HG02981 (cell line): ENCODE data around the gene ALOX15B.
"Not testable (repeated sequence)": the region's sequence is repeated elsewhere in the genome, so short reads cannot be mapped to it uniquely, and the experiment has no call there.

Experiments used
- ATAC-seq: cut with Tn5 transposase; IDR thresholded peaks from one replicate; pipeline ENCODE4 v1.9.1; 2021; ENCODE audit warnings: mild to moderate bottlenecking, moderate library complexity; ENCODE audit not compliant: unreplicated experiment

Gene ALOX15B

DNA sequence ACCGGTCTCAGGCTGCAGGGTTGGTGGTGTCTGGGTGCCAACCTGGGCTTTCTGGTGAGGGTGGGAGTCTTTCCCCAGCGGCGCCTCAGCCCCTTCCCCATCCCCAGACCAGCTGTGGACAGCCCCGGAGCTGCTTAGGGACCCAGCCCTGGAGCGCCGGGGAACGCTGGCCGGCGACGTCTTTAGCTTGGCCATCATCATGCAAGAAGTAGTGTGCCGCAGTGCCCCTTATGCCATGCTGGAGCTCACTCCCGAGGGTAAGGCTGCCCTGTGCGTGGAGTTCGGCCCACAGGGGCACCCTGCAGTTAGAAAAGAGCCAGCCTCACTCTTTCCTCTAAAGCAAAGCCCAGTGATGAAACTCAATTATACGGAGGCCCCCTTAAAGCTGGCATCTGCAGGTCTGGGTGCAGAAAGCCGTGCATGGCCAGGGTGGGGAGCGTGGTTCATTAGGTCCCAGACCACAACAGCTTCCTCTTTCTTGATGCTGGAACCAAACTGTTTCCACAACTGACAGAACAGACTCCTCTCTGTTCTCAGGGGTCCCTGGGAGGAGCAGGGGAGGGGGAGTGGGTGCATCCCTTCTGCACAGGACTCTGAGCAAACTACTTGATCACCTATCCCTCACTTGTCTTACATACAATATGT lies 25.7 kb upstream of the ALOX15B start:
- ATAC-seq: no peak

GRCh38 chr17:8013731-8014557 lies 24.9 kb upstream of the ALOX15B start:
- no peak for ATAC-seq

GRCh38 chr17:8014558-8014850 lies 24.4 kb upstream of the ALOX15B start:
- ATAC-seq: no peak

DNA sequence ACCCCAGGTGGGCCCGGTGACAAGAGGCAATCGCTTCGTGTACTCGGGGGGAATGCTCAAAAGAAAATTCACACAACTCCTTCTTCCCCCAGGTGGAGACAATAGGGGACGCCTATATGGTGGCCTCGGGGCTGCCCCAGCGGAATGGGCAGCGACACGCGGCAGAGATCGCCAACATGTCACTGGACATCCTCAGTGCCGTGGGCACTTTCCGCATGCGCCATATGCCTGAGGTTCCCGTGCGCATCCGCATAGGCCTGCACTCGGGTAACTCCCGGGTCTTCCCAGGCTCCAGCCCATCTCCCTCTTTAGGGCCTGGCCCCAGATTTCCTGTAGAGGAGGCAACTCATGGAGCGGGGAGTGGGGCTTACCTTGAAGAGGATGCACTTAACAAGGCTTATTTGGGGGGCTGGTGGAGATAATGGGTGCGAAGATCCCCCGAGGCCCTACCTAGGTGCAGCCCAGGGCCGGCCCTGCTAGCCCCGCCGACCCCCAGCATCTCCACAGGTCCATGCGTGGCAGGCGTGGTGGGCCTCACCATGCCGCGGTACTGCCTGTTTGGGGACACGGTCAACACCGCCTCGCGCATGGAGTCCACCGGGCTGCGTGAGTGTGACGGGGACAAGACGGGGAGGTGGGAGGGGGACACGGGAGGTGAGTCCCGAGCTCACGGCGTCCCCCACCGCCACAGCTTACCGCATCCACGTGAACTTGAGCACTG lies 23.5 kb upstream of the ALOX15B start:
- no peak for ATAC-seq

GRCh38 chr17:8015957-8016631 lies 22.8 kb upstream of the ALOX15B start:
- no peak for ATAC-seq

DNA sequence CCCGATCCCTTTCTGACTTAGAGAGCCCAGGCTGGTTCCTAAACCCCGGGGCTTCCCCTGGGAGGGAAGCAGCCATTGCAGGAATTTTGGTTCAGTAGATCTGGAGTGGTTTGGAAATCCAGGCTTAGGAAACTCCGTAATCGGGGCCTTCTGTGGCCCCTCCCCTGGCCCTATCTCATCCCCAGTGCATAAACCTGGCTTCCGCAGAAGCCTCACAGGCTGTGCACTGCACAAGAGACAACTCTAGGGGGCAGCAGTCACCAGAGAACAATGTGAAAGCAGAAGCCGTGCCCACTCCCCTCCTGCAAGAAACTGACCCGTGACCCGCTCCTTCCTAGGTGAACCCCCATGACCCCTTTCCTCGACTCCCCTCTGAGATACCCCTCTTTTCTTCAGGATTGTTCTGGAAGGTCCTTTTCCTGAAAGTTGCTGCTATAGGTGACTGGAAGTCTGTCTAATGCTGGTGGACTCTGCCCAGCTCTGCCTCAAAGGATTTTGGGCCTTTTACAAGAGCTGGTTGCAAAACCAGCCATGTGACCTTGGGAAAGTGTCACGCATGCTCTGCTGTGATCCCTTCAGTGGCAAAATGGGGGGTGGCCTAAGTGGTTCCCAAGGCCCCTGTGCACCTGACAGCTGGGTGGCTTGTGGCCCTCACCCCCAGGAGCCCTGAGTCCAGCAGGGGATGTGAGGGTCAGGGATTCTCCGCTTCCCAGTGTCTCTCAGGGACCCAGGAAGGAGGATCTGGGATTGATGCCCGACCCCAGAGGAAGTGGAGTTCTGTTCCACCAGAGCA lies 22.0 kb upstream of the ALOX15B start:
- ATAC-seq: no peak

DNA sequence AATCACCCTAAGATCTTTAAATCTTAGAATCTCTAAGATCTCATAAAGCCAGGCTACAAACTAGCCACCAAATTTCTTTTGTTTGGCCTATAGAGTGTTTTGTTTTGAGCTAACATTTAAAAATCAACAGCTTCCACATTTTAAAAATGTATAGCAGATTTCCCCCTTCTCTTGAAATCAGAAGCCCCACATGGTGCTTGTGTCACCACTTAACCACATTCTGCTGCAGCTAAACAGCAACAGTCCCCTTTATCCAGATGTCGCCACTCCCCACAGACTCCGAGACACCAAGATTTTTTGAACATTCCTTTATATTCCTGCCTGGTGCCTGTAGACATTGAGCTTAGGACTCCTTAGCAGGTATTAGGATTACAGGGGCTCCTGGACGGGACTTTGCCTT lies 20.4 kb upstream of the ALOX15B start:
- ATAC-seq: no peak

- ATAC-seq: no peak
These were observed 19.7 kb upstream of the ALOX15B start for GRCh38 chr17:8019166-8019565.

DNA sequence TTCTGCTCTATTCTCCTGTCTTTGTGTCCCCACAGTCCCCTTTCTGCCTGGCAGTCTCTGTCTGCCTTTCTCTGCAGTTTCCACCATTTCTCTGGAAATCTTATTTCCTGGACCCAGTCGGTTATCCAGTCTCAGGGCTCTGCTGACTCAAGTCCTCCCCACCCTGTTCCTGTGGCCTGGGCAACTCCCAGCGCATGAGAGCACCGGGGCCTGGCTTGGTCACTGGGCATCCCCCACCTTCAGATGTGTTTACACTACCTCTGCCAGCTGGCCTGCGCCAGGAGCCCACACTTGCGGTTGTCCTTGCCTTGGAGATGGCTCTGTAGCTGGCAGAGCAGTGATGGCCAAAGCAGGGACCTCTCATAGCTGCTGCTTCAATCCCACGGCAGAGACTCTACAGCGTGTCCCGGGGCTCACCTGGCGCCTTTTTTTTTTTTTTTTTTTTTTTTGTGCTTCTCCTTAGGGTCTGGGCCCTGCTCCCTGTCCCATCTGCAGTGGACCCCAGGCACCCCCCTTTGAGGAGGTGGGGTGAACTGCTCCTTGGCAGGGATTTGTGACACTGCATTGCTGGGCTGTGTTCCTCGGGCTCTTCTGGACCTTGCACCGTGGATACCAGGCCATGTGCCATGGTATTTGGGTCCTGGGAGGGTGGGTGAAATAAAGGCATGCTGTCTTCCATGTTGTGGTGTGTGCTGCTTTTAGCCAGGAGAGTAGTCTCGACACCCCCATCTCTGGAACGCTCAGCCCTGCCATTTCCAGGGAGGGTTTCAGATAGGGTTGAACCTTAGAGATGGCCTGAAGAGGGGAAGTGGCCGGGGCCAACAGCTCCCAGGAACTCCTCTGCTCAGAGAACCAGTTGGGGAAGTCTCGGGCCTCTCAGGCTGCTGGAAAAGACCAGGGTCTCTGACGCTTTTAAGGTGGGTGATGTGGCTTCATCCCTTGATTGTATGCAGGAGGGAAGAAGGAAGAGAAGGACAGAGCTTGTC lies 18.9 kb upstream of the ALOX15B start:
- ATAC-seq: no peak

DNA sequence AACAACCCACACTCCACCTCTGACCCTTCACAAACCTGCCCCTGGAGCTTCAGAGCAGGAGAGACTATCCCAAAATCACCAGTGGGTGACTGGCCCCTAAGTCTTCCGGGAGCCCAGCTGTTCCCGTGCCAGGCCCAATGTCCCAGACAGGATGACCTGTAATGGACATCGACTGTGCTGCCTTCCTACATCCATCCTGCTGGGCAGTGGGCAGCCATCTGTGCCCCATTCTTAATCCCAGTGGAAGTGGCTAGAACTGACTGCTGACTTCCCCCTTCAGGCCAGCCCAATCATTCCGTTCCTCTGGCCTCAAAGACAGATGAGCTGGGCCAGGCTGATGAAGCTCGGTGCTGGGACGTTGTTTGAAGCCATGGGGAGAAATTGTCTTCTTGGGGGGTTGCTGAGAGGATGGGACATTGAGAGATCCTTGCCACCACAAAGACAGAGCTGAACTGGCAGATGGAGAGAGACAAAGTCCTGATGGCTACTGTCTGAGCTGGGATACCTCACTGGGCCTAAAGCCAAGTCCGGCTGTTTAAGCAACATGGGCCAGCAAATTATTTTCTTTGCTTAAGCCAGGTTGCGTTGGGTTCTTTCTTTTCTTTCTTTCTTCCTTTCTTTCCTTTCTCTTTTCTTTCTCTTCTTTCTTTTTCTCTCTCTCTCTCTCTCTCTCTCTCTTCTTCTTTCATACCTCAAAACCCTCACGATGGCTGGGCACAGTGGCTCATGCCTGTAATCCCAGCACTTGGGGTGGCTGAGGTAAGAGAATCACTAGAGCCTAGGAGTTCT lies 17.9 kb upstream of the ALOX15B start:
- ATAC-seq: no peak

- no peak for ATAC-seq
These were observed 17.1 kb upstream of the ALOX15B start for GRCh38 chr17:8021565-8022359.

GRCh38 chr17:8022360-8023003 lies 16.4 kb upstream of the ALOX15B start:
- ATAC-seq: no peak

GRCh38 chr17:8024161-8024560 lies 14.7 kb upstream of the ALOX15B start:
- ATAC-seq: not testable (repeated sequence)

GRCh38 chr17:8025176-8025911 lies 13.5 kb upstream of the ALOX15B start:
- no peak for ATAC-seq

GRCh38 chr17:8029121-8029520 lies 9.7 kb upstream of the ALOX15B start:
- no peak for ATAC-seq

- ATAC-seq: no peak
These were observed 7.6 kb upstream of the ALOX15B start for GRCh38 chr17:8031261-8031661.

DNA sequence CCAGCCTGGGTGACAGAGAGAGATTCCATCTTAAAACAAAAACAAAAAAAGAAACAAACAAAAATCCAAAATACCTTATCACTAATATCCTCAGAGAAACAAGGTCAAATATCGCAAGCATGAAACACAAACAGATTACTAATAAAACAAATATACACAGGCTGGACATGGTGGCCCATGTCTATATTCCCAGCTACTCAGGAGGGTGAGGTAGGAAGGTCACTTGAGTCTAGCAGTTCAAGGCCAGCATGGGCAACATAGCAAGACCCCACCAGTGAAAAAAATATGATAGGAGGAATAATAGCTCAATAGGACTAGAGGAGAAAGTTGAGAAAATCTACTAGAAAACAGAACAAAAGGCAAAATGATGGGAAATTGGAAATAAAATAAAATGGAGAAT lies 6.9 kb upstream of the ALOX15B start:
- ATAC-seq: no peak
